Hepatocyte (in vitro differentiated cells): Measurements from ENCODE around the gene MS4A2.

ENCODE experiments used
- EZH2 ChIP-seq: fragments of 200-600 bp; sonication (generic); IDR thresholded peaks from 2 replicates; pipeline ENCODE4 v1.6.1; 2016; ENCODE audit warnings: antibody characterized with exemption, mild to moderate bottlenecking, borderline replicate concordance
- EZH2phosphoT487 ChIP-seq: fragments of 200-600 bp; sonication (generic); IDR thresholded peaks from one replicate; pipeline ENCODE4 v1.6.1; 2018; ENCODE audit warnings: antibody characterized with exemption, mild to moderate bottlenecking, low read depth, moderate library complexity; ENCODE audit not compliant: unreplicated experiment, severe bottlenecking
- TF ChIP-seq, protein P1 (sequence below): fragments of 200-600 bp; sonication (generic); IDR thresholded peaks from 2 replicates; pipeline ENCODE4 v1.5.1; 2016; ENCODE audit warnings: antibody characterized with exemption, mild to moderate bottlenecking; ENCODE audit not compliant: poor library complexity

DNA sequence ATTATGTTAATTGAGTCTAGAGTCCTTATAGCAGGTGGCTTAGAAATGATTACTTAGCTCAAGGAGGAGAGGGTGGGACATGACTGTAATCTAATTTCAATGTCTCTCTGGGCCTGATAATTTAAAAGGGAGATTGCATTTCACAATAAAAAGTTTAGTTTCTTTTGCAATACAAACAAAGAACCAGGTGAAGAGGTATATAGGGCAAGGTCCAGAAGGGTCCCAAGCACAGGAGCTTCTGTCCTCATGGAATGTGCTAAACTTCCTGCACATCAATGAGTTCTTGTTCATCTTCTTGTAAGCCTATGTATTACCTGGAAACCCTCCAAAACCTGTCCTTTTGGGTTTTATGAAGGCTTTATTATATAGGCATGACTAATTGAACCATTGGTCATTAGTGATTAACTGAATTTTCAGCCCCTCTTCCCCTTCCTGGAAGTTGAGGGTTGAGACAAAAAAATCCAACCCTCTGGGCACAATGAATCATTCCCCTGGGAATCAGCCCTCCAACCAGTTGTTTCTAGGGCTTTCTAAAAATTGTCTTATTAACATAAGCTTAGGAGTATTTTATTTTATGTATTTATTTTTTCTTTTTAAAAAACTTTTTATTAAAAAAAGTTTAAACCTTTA is 37.6 kb downstream of the MS4A2 start:
- TF ChIP-seq EZH2phosphoT487 (no peak), EZH2 (no peak)
- TF ChIP-seq, protein P1, sequence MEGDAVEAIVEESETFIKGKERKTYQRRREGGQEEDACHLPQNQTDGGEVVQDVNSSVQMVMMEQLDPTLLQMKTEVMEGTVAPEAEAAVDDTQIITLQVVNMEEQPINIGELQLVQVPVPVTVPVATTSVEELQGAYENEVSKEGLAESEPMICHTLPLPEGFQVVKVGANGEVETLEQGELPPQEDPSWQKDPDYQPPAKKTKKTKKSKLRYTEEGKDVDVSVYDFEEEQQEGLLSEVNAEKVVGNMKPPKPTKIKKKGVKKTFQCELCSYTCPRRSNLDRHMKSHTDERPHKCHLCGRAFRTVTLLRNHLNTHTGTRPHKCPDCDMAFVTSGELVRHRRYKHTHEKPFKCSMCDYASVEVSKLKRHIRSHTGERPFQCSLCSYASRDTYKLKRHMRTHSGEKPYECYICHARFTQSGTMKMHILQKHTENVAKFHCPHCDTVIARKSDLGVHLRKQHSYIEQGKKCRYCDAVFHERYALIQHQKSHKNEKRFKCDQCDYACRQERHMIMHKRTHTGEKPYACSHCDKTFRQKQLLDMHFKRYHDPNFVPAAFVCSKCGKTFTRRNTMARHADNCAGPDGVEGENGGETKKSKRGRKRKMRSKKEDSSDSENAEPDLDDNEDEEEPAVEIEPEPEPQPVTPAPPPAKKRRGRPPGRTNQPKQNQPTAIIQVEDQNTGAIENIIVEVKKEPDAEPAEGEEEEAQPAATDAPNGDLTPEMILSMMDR, result no peak
